K562 (cell line): Measurements from ENCODE around the gene DNAH8. TPM values are rescaled to one million over a fixed set of nuclear protein-coding genes. Genes with fewer than 3 reads are reported as not detected.
A peak's percentile ranks its signal among the peaks of the same experiment; 100 is the strongest.

Source experiments
- ATAC-seq: fragments of 200-7000 bp; cut with Tn5 transposase; 3 replicates; pipeline ENCODE4 v1.9.1; 2020; ENCODE audit warnings: moderate library complexity
- BruUV-seq: library from RNA; stranded (reverse); fragments of 400-500 nt; replicated peaks from 2 replicates; lab custom pipeline; 2021; lab: Mats Ljungman, UMichigan
- CTCF ChIA-PET: fragments of 300-600 bp; formaldehyde crosslinking; extraction: SDS; loops from one replicate; lab custom pipeline; 2021; ENCODE audit warnings: low intra/inter-chr PET ratio; lab: Yijun Ruan, JAX
- POLR2A ChIA-PET: fragments of 300-600, 350-650 bp; sonication (Branson Sonifier 250); formaldehyde crosslinking; extraction: SDS; loops from one replicate; lab custom pipeline; 2021; ENCODE audit warnings: antibody characterized with exemption, inconsistent platforms; lab: Yijun Ruan, JAX
- DNase-seq, 4 experiments: peaks; one replicate each; pipeline versions ENCODE4 v3.0.0 to v3.0.0-alpha.2; 2011 to 2018; ENCODE audit warnings: low spot score in 3 of 4, mixed read lengths in 3 of 4; ENCODE audit errors: extremely low read depth in 1 of 4
- FAIRE-seq: peaks from 2 replicates; lab custom pipeline; 2011; peaks lifted over from hg19 to GRCh38; lab: Jason Lieb, UNC
- H2AFZ ChIP-seq: 2 replicates; pipeline ENCODE4 v1.6.0; 2011; ENCODE audit warnings: low read depth, low read length, control low read depth, inconsistent platforms
- H3K27ac ChIP-seq: fragments of 200-600 bp; 3 replicates; pipeline ENCODE4 v1.8.0; 2011; ENCODE audit warnings: low read depth, mild to moderate bottlenecking, control low read depth, inconsistent platforms, low read length, moderate library complexity, mixed read lengths; ENCODE audit errors: extremely low read depth
- H3K27me3 ChIP-seq, 2 experiments: fragments of 300-600 bp in 1 of 2; 2 replicates in 1 of 2; 3 replicates in 1 of 2; pipeline versions ENCODE4 v1.6.0 to v1.8.0; 2011; ENCODE audit warnings: inconsistent platforms in 2 of 2, low read length in 2 of 2, mild to moderate bottlenecking in 1 of 2, mixed read lengths in 1 of 2, moderate library complexity in 1 of 2; ENCODE audit not compliant: control insufficient read depth in 2 of 2, insufficient read depth in 2 of 2
- H3K36me3 ChIP-seq: fragments of 300-600 bp; 3 replicates; pipeline ENCODE4 v1.8.0; 2011; ENCODE audit warnings: mild to moderate bottlenecking, low read length, inconsistent platforms; ENCODE audit not compliant: control insufficient read depth, insufficient read depth
- H3K4me1 ChIP-seq, 2 experiments: fragments of 200-600 bp in 1 of 2; replicated peaks in 1 of 2; 2 replicates in 1 of 2; 3 replicates in 1 of 2; pipeline versions ENCODE4 v1.5.1 to v1.8.0; 2011; ENCODE audit warnings: inconsistent platforms in 2 of 2, low read length in 2 of 2, mild to moderate bottlenecking in 1 of 2, mixed read lengths in 1 of 2, moderate library complexity in 1 of 2; ENCODE audit not compliant: control insufficient read depth in 2 of 2, insufficient read depth in 2 of 2
- H3K4me2 ChIP-seq: 2 replicates; pipeline ENCODE4 v1.6.1; 2011; ENCODE audit warnings: low read length, control low read depth, inconsistent platforms, mixed read lengths; ENCODE audit not compliant: insufficient read depth
- H3K4me3 ChIP-seq: fragments of 200-600 bp; sonication (generic), shearing (Covaris generic); 2 replicates; pipeline ENCODE4 v1.5.1; 2016; ENCODE audit warnings: control low read depth, inconsistent platforms
- H3K79me2 ChIP-seq: fragments of 200-600 bp; 3 replicates; pipeline ENCODE4 v1.8.0; 2011; ENCODE audit warnings: low read length, inconsistent platforms; ENCODE audit not compliant: control insufficient read depth, insufficient read depth
- H3K9ac ChIP-seq, 2 experiments: 2 replicates each; pipeline versions ENCODE4 v1.6.0 to v1.6.1; 2011; ENCODE audit warnings: low read depth in 2 of 2, low read length in 2 of 2, control low read depth in 1 of 2, inconsistent platforms in 1 of 2, mild to moderate bottlenecking in 1 of 2, mixed read lengths in 1 of 2; ENCODE audit not compliant: insufficient read depth in 1 of 2
- H3K9me1 ChIP-seq: one replicate; pipeline ENCODE4 v1.6.0; 2011; ENCODE audit warnings: inconsistent platforms, mild to moderate bottlenecking, low read length, moderate library complexity; ENCODE audit not compliant: control insufficient read depth, insufficient read depth
- H3K9me3 ChIP-seq: replicated peaks from 2 replicates; pipeline ENCODE4 v1.5.1; 2011; ENCODE audit warnings: low read depth, low read length, inconsistent platforms; ENCODE audit not compliant: control insufficient read depth, insufficient read depth
- H4K20me1 ChIP-seq: replicated peaks from 2 replicates; pipeline ENCODE4 v1.6.1; 2011; ENCODE audit warnings: low read length, inconsistent platforms, mixed read lengths; ENCODE audit not compliant: control insufficient read depth, insufficient read depth
- CBX5 ChIP-seq: IDR thresholded peaks from 2 replicates; pipeline ENCODE4 v1.6.1; 2014; ENCODE audit warnings: low read depth, borderline replicate concordance
- CEBPB ChIP-seq: fragments of 450-650 bp; IDR thresholded peaks from 2 replicates; pipeline ENCODE4 v1.6.1; 2016; ENCODE audit warnings: missing genetic modification characterization, missing compliant biosample characterization
- CHD2 ChIP-seq: IDR thresholded peaks from 2 replicates; pipeline ENCODE4 v1.6.1; 2011; ENCODE audit warnings: low read depth, low read length
- CSDE1 ChIP-seq, 2 experiments: fragments of 450-650 bp; IDR thresholded peaks; 2 replicates each; pipeline ENCODE4 v1.6.1; 2016; ENCODE audit warnings: mild to moderate bottlenecking in 1 of 2
- SMAD4 ChIP-seq: fragments of 250-450 bp; sonication (Bioruptor Pico); conservative IDR thresholded peaks from 2 replicates; pipeline ENCODE4 v1.8.0; 2021; ENCODE audit warnings: inconsistent platforms, mild to moderate bottlenecking, moderate library complexity
- YY1 ChIP-seq, 3 experiments: IDR thresholded peaks; 2 replicates each; pipeline ENCODE4 v1.6.1; 2011; ENCODE audit warnings: low read length in 2 of 3, mild to moderate bottlenecking in 2 of 3, moderate library complexity in 2 of 3, borderline replicate concordance in 1 of 3, control low read depth in 1 of 3, low read depth in 1 of 3; ENCODE audit not compliant: insufficient read depth in 3 of 3, insufficient replicate concordance in 2 of 3, control insufficient read depth in 1 of 3, insufficient read length in 1 of 3; ENCODE audit errors: extremely low read depth in 1 of 3
- ZNF12 ChIP-seq: sonication (generic); formaldehyde crosslinking; IDR thresholded peaks from 2 replicates; pipeline ENCODE4 v1.4.0; 2020; ENCODE audit warnings: mild to moderate bottlenecking, missing genetic modification reagents
- ZNF644 ChIP-seq: fragments of 200-800 bp; sonication (Bioruptor generic); IDR thresholded peaks from 2 replicates; pipeline ENCODE4 v1.6.1; 2016; ENCODE audit warnings: low read depth, missing genetic modification characterization, missing compliant biosample characterization
- WGBS: fragments of 100-300 bp; shearing (Covaris generic); methylation state at CpG from one replicate; pipeline ENCODE4 v1.1.6; 2016; ENCODE audit warnings: low coverage, mixed read lengths; ENCODE audit not compliant: insufficient coverage; ENCODE audit errors: missing lambda C conversion rate; 5-methylcytosine and 5-hydroxymethylcytosine counted together
- in situ Hi-C: fragments of 300-500 bp; cut with MboI; formaldehyde crosslinking; loops from 4 replicates; pipeline ENCODE4 v1.15.0; 2018; ENCODE audit warnings: inconsistent platforms, mixed read lengths
- intact Hi-C: fragments of 100-400 bp; cut with micrococcal nuclease; formaldehyde crosslinking; loops from 2 replicates; pipeline ENCODE4 v1.14.2; 2022
- polyA plus RNA-seq, 8 experiments: library from polyadenylated mRNA; depleted of rRNA in 4 of 8; stranded (reverse) in 5 of 8; unstranded in 3 of 8; fragments of >200 nt; fragmentation: Nextera tagmentation in 2 of 8; fragmentation: Illumina TruSeq in 1 of 8; extraction: Ambion mirVana in 2 of 8; extraction: Trizol in 1 of 8; gene quantifications; 2 replicates each; pipeline versions ENCODE4 v1.2.1 to v1.2.3, GENCODE V29; 2011 to 2014; ENCODE audit warnings: inconsistent platforms in 1 of 8, missing spikeins in 1 of 8
- total RNA-seq, 7 experiments: library from RNA; depleted of rRNA in 6 of 7; stranded (reverse); fragments of >200 nt in 6 of 7; fragmentation: Illumina TruSeq in 2 of 7; extraction: Trizol in 2 of 7; gene quantifications; 2 replicates each; pipeline versions ENCODE4 v1.2.1 to v1.2.3, GENCODE V29; 2011 to 2021; ENCODE audit warnings: low replicate concordance in 1 of 7
- TF ChIP-seq, protein P1 (sequence below): sonication (generic); formaldehyde crosslinking; IDR thresholded peaks from 2 replicates; pipeline ENCODE4 v1.8.1; 2023; ENCODE audit warnings: mild to moderate bottlenecking, missing genetic modification reagents, moderate library complexity
- TF ChIP-seq, protein P2 (sequence below): sonication (generic); formaldehyde crosslinking; IDR thresholded peaks from 2 replicates; pipeline ENCODE4 v1.8.1; 2023; ENCODE audit warnings: mild to moderate bottlenecking, missing genetic modification reagents
- TF ChIP-seq, protein P3 (sequence below), 2 experiments: IDR thresholded peaks in 1 of 2; conservative IDR thresholded peaks in 1 of 2; 2 replicates each; pipeline ENCODE4 v1.6.1; 2016; ENCODE audit warnings: low read depth in 2 of 2, mild to moderate bottlenecking in 1 of 2, missing compliant biosample characterization in 1 of 2, missing genetic modification characterization in 1 of 2, moderate library complexity in 1 of 2

DNAH8 gene
- total and polyA plus RNA-seq, 9 of the 15 experiments (the other 6 are each of a cell fraction or from before 2014, with no cell fraction given), result 1.2 to 4.2 (median 2.9) TPM

DNA sequence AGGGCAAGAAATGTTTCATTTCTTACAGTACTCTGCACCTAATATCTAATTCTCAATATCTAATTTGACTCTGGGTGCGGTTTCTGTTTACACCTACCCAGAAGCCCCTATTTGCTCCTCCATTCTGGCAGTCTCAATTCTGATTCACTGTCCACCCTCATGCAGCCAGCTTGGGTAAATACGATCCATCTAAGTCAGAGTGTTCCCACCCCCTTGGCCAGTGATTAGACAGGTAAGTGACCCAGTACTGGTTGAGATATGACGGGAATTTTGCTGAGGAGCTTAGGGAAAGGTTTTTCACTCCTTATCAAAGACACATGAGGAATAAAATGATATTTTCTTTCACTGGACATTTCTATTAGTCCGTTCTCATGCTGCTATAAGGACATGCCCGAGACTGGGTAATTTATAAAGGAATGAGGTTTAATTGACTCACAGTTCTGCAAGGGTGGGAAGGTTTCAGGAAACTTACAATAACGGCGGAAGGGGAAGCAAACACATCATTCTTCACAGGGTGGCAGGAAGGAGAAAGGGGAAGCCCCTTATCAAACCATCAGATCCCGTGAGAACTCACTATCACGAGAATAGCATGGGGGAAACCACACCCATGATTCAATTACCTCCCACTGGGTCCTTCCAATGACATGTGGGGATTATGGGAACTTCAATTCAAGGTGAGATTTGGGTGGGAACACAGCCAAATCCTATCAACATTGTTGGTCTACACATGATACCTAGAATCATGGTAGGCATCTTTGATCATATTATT lies 41.5 kb upstream of the DNAH8 start:
- H3K79me2 ChIP-seq, result no peaks in the 10 kb centered on the region
- intact Hi-C loops (loop anchor here (5.0 kb wide), 1 partner anchor 181 kb away; no protein-coding TSS in a partner anchor), in situ Hi-C loops (no loop called here)
- FAIRE-seq (peak; percentile 23), ATAC-seq (peak; percentile 54), DNase-seq (peak in 1 of 4 experiments; percentile 43)
- 0 out of 5 replicates have a peak, but pooled peaks cover 0 to 2% of the 10 kb centered on the region in 2 experiments for H3K27me3 ChIP-seq
- ChIA-PET CTCF (no interaction called here), POLR2A (interaction anchor here (0.5 to 0.7 kb wide), 2 partner anchors 22 to 348 kb away, joined by 3 read pairs; no protein-coding TSS in a partner anchor)
- BruUV-seq, result no TSS peak
- H3K9me3 ChIP-seq, result no peaks in the 10 kb centered on the region
- no peaks in the 10 kb centered on the region for H4K20me1 ChIP-seq
- no peaks in the 10 kb centered on the region for H3K9me1 ChIP-seq
- WGBS, result 21% methylated on average over 9 of the region's 9 CpGs
- no peak overlapping the region for H3K9ac ChIP-seq
- H3K4me3 ChIP-seq, result no peak overlapping the region
- H3K4me1 ChIP-seq, result no peaks in the 10 kb centered on the region
- no peak overlapping the region for H2AFZ ChIP-seq
- peak overlapping the region; percentile 0; the same call in 1 of the 2 replicates for H3K4me2 ChIP-seq
- peaks cover 38% of the 10 kb centered on the region for H3K36me3 ChIP-seq
- H3K27ac ChIP-seq, result no peak overlapping the region
- TF ChIP-seq CEBPB (tag), result no peak
- TF ChIP-seq CBX5, result no peak
- no peak for TF ChIP-seq ZNF12 (CRISPR knock-in tag)
- TF ChIP-seq, protein P1, sequence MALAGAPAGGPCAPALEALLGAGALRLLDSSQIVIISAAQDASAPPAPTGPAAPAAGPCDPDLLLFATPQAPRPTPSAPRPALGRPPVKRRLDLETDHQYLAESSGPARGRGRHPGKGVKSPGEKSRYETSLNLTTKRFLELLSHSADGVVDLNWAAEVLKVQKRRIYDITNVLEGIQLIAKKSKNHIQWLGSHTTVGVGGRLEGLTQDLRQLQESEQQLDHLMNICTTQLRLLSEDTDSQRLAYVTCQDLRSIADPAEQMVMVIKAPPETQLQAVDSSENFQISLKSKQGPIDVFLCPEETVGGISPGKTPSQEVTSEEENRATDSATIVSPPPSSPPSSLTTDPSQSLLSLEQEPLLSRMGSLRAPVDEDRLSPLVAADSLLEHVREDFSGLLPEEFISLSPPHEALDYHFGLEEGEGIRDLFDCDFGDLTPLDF (CRISPR knock-in tag), result no peak
- TF ChIP-seq, protein P2, sequence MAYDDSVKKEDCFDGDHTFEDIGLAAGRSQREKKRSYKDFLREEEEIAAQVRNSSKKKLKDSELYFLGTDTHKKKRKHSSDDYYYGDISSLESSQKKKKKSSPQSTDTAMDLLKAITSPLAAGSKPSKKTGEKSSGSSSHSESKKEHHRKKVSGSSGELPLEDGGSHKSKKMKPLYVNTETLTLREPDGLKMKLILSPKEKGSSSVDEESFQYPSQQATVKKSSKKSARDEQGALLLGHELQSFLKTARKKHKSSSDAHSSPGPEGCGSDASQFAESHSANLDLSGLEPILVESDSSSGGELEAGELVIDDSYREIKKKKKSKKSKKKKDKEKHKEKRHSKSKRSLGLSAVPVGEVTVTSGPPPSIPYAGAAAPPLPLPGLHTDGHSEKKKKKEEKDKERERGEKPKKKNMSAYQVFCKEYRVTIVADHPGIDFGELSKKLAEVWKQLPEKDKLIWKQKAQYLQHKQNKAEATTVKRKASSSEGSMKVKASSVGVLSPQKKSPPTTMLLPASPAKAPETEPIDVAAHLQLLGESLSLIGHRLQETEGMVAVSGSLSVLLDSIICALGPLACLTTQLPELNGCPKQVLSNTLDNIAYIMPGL (CRISPR knock-in tag), result no peak
- no peak for TF ChIP-seq YY1 (IDR thresholded peaks at IDR 0.05; ENCODE audit: borderline replicate concordance in 1 of 3, control insufficient read depth in 1 of 3, extremely low read depth in 1 of 3, insufficient read depth in 3 of 3, insufficient read length in 1 of 3, insufficient replicate concordance in 2 of 3, low read depth in 1 of 3, low read length in 2 of 3)
- TF ChIP-seq ZNF644 (tag), result no peak
- no peak for TF ChIP-seq CSDE1 (IDR thresholded peaks at IDR 0.05)
- no peak for TF ChIP-seq SMAD4 (CRISPR knock-in tag)
- TF ChIP-seq CHD2, result peak; percentile 91
- TF ChIP-seq, protein P3, sequence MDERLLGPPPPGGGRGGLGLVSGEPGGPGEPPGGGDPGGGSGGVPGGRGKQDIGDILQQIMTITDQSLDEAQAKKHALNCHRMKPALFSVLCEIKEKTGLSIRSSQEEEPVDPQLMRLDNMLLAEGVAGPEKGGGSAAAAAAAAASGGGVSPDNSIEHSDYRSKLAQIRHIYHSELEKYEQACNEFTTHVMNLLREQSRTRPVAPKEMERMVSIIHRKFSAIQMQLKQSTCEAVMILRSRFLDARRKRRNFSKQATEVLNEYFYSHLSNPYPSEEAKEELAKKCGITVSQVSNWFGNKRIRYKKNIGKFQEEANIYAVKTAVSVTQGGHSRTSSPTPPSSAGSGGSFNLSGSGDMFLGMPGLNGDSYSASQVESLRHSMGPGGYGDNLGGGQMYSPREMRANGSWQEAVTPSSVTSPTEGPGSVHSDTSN (CRISPR knock-in tag; IDR thresholded peaks at IDR 0.05; ENCODE audit: low read depth), result no peak
- TF ChIP-seq, protein P3 (tag; conservative IDR thresholded peaks at IDR 0.05; ENCODE audit: low read depth), result 0 out of 2 replicates have a peak, but pooled peaks have one; percentile 12
